ENCODE measurements around the gene ARSB.

ARSB gene

DNA sequence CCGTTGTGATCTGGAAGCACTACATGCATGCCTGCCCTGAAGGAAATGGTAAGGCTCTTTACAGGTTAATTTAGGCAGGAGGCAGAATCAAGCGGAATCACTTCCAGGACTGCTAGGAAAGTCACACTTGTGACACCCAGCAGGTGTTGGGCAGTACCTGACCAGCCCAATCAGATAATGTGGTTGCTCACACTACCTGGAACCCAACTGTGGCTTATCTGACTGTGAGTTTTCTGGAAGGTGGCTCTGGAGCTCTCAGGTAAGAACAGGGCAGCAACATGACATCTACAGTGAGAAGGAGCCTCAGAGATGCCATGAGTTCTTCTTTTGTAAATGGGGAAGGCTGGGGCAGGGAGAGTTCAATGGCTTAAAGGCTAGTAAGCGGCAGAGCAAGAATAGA lies 146.4 kb downstream of the ARSB start:
- H2AFZ ChIP-seq (ENCODE audit: low read length) = no peak overlapping the region
- H3K27me3 ChIP-seq (ENCODE audit: insufficient read depth, low read length, poor library complexity, severe bottlenecking) = no peaks in the 10 kb centered on the region
- no peaks in the 10 kb centered on the region for H3K9me2 ChIP-seq (replicated peaks; ENCODE audit: low read depth, low read length)
- H3F3A ChIP-seq (ENCODE audit: low read depth) = no peaks in the 10 kb centered on the region; the same call in 1 of the 2 replicates
- H3K4me2 ChIP-seq (ENCODE audit: low read depth, low read length, poor library complexity, severe bottlenecking) = no peak overlapping the region
- H3K4me3 ChIP-seq (ENCODE audit: low read length, poor library complexity, severe bottlenecking) = no peak overlapping the region
- H3K36me3 ChIP-seq (ENCODE audit: insufficient read depth, low read length) = no peaks in the 10 kb centered on the region
- H3K9ac ChIP-seq (ENCODE audit: low read depth, low read length, poor library complexity, severe bottlenecking) = no peak overlapping the region
- H4K20me1 ChIP-seq (ENCODE audit: insufficient read depth, low read length, poor library complexity, severe bottlenecking) = no peaks in the 10 kb centered on the region
- no peaks in the 10 kb centered on the region for H3K4me1 ChIP-seq (ENCODE audit: insufficient read depth, low read length, poor library complexity, severe bottlenecking)
- no peaks in the 10 kb centered on the region for H3K9me3 ChIP-seq (ENCODE audit: insufficient read depth, low read depth, low read length)
- no peak for TF ChIP-seq CTCF (conservative IDR thresholded peaks at IDR 0.05; ENCODE audit: low read length)
- TF ChIP-seq EZH2phosphoT487 (IDR thresholded peaks at IDR 0.05; ENCODE audit: borderline replicate concordance) = no peak
- H3K79me2 ChIP-seq (ENCODE audit: insufficient read depth, low read length) = no peaks in the 10 kb centered on the region

DNA sequence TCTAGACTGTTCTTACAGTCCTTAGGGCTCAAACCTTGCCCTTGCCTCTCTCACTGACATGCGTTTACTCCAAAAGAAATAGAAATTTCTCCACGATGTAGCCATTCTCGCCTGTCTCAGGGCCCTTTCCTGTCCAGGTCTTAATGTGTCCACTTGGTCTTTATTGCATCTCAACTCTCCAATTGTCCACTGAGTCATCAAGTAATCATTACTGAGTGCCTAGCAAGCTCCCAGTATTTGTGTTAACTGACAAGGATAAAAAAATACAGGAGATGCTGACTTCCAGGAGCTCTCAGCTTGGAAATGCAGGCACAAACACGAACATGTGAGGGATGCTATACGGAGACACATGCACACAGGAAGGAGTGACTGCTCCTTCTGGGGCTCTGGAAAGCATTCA lies 147.3 kb downstream of the ARSB start:
- H4K20me1 ChIP-seq (ENCODE audit: insufficient read depth, low read length, poor library complexity, severe bottlenecking) = no peaks in the 10 kb centered on the region
- no peak overlapping the region for H3K9ac ChIP-seq (ENCODE audit: low read depth, low read length, poor library complexity, severe bottlenecking)
- no peak overlapping the region for H3K4me3 ChIP-seq (ENCODE audit: low read length, poor library complexity, severe bottlenecking)
- no peaks in the 10 kb centered on the region for H3K36me3 ChIP-seq (ENCODE audit: insufficient read depth, low read length)
- no peak overlapping the region for H3K4me2 ChIP-seq (ENCODE audit: low read depth, low read length, poor library complexity, severe bottlenecking)
- no peak for TF ChIP-seq CTCF (conservative IDR thresholded peaks at IDR 0.05; ENCODE audit: low read length)
- no peak for TF ChIP-seq EZH2phosphoT487 (IDR thresholded peaks at IDR 0.05; ENCODE audit: borderline replicate concordance)
- H3K9me3 ChIP-seq (ENCODE audit: insufficient read depth, low read depth, low read length) = no peaks in the 10 kb centered on the region
- no peak overlapping the region for H2AFZ ChIP-seq (ENCODE audit: low read length)
- H3K4me1 ChIP-seq (ENCODE audit: insufficient read depth, low read length, poor library complexity, severe bottlenecking) = no peaks in the 10 kb centered on the region
- H3K9me2 ChIP-seq (replicated peaks; ENCODE audit: low read depth, low read length) = no peaks in the 10 kb centered on the region
- H3K79me2 ChIP-seq (ENCODE audit: insufficient read depth, low read length) = no peaks in the 10 kb centered on the region
- H3K27me3 ChIP-seq (ENCODE audit: insufficient read depth, low read length, poor library complexity, severe bottlenecking) = no peaks in the 10 kb centered on the region
- H3F3A ChIP-seq (ENCODE audit: low read depth) = no peaks in the 10 kb centered on the region; the same call in 1 of the 2 replicates

DNA sequence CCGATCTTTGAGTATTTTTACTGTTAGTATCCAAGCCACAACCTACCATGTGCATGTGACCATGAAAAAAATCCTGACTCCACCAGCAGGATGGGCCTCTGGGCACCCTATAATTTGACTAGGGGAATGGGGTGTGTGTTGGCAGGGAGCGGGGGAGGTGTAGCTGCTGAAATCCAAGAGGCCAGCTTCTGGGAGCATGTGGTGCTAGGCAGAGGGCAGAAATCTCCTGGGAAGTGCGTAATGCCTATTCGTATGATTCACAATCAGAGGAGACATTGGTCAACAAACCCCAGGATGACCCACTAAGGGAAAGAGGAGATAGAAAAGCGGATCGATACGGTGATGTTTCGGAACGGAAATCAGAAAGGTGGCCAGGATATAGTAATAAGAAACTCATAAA lies 149.9 kb downstream of the ARSB start:
- H4K20me1 ChIP-seq (ENCODE audit: insufficient read depth, low read length, poor library complexity, severe bottlenecking) = no peaks in the 10 kb centered on the region
- H3K27me3 ChIP-seq (ENCODE audit: insufficient read depth, low read length, poor library complexity, severe bottlenecking) = no peaks in the 10 kb centered on the region
- no peaks in the 10 kb centered on the region for H3K9me3 ChIP-seq (ENCODE audit: insufficient read depth, low read depth, low read length)
- no peak overlapping the region for H3K4me3 ChIP-seq (ENCODE audit: low read length, poor library complexity, severe bottlenecking)
- H2AFZ ChIP-seq (ENCODE audit: low read length) = no peak overlapping the region
- H3K4me2 ChIP-seq (ENCODE audit: low read depth, low read length, poor library complexity, severe bottlenecking) = no peak overlapping the region
- H3K9ac ChIP-seq (ENCODE audit: low read depth, low read length, poor library complexity, severe bottlenecking) = no peak overlapping the region
- no peaks in the 10 kb centered on the region for H3K4me1 ChIP-seq (ENCODE audit: insufficient read depth, low read length, poor library complexity, severe bottlenecking)
- H3K79me2 ChIP-seq (ENCODE audit: insufficient read depth, low read length) = no peaks in the 10 kb centered on the region
- H3K9me2 ChIP-seq (replicated peaks; ENCODE audit: low read depth, low read length) = no peaks in the 10 kb centered on the region
- H3F3A ChIP-seq (ENCODE audit: low read depth) = no peaks in the 10 kb centered on the region
- TF ChIP-seq EZH2phosphoT487 (IDR thresholded peaks at IDR 0.05; ENCODE audit: borderline replicate concordance) (no peak), CTCF (conservative IDR thresholded peaks at IDR 0.05; ENCODE audit: low read length) (no peak)
- no peaks in the 10 kb centered on the region for H3K36me3 ChIP-seq (ENCODE audit: insufficient read depth, low read length)
